Measurements from ENCODE around the gene MBLAC1.

DNA sequence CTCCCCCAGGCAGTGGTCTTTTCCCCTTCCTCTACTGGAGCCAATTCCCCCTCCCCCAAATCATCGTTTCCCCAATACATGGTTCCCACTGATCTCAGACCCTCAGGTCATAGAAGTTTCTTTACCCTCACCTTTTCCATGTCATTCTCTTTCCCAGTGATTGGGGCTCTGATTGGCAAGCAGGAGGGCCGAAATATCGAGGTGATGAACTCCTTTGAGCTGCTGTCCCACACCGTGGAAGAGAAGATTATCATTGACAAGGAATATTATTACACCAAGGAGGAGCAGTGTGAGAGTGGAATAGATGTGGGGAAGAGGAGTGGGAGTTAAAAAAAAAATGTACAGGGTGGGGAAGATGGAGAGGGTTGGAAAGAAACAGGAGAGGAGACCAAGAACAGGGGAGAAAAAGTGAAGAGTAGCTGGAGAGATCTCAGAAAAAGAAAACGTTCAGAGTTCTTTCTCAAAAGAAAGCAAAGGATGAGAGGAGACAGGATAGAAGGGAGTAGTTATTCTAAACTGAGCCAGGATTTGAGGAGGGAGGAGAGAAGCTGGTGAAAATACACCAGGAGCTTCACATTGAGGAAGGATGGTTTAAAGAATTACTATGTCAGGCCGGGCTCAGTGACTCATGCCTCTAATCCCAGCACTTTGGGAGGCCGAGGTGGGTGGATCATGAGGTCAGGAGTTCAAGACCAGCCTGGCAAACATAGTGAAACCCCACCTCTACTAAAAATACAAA lies 37.1 kb upstream of the MBLAC1 start:
- TF ChIP-seq POLR2A (IDR thresholded peaks at IDR 0.05; ENCODE audit: low read depth, low read length) = no peak
- no peak for TF ChIP-seq TAF1 (IDR thresholded peaks at IDR 0.05; ENCODE audit: low read depth, low read length)
- no peak for TF ChIP-seq POLR2AphosphoS5 (IDR thresholded peaks at IDR 0.05; ENCODE audit: low read depth, low read length)
- no peak for TF ChIP-seq POU2F2 (IDR thresholded peaks at IDR 0.05; ENCODE audit: low read depth, low read length)
- TF ChIP-seq PAX5 (IDR thresholded peaks at IDR 0.05; ENCODE audit: insufficient read depth, low read length, severe bottlenecking) = no peak
- TF ChIP-seq SPI1 (IDR thresholded peaks at IDR 0.05; ENCODE audit: low read depth, low read length) = no peak
